Hepatocyte (in vitro differentiated cells): ENCODE data around the gene ATP6V1F. TPM values are rescaled to one million over a fixed set of nuclear protein-coding genes. Genes with fewer than 3 reads are reported as not detected.

ENCODE experiments used
- DNase-seq: peaks from one replicate; pipeline ENCODE4 v3.0.0-alpha.2; 2016; ENCODE audit warnings: low spot score
- H2AFZ ChIP-seq: fragments of 200-600 bp; sonication (generic); 2 replicates; pipeline ENCODE4 v1.6.0; 2016; ENCODE audit warnings: antibody characterized with exemption, mild to moderate bottlenecking
- H3K27ac ChIP-seq: fragments of 200-600 bp; sonication (generic); 2 replicates; pipeline ENCODE4 v1.5.1; 2016; ENCODE audit warnings: mild to moderate bottlenecking
- H3K27me3 ChIP-seq: fragments of 200-600 bp; sonication (generic); 2 replicates; pipeline ENCODE4 v1.6.1; 2016
- H3K36me3 ChIP-seq: fragments of 200-600 bp; sonication (generic); replicated peaks from 2 replicates; pipeline ENCODE4 v1.5.1; 2016; ENCODE audit warnings: low read depth; ENCODE audit not compliant: insufficient read depth
- H3K4me1 ChIP-seq: fragments of 200-600 bp; sonication (generic); 2 replicates; pipeline ENCODE4 v1.5.1; 2016; ENCODE audit warnings: mild to moderate bottlenecking, moderate library complexity; ENCODE audit not compliant: insufficient read depth
- H3K4me2 ChIP-seq: fragments of 200-600 bp; sonication (generic); 2 replicates; pipeline ENCODE4 v1.6.0; 2016
- H3K4me3 ChIP-seq: fragments of 200-600 bp; sonication (generic); 2 replicates; pipeline ENCODE4 v1.5.1; 2016; ENCODE audit warnings: mild to moderate bottlenecking
- H3K79me2 ChIP-seq: fragments of 200-600 bp; sonication (generic); 2 replicates; pipeline ENCODE4 v1.6.0; 2017; ENCODE audit warnings: mild to moderate bottlenecking
- H3K9me2 ChIP-seq: fragments of 200-600 bp; sonication (generic); replicated peaks from 2 replicates; pipeline ENCODE4 v1.6.0; 2017; ENCODE audit warnings: mild to moderate bottlenecking; ENCODE audit not compliant: insufficient read depth
- H3K9me3 ChIP-seq: fragments of 200-600 bp; sonication (generic); 2 replicates; pipeline ENCODE4 v1.5.1; 2016; ENCODE audit warnings: low read depth, mild to moderate bottlenecking
- H4K20me1 ChIP-seq: fragments of 200-600 bp; sonication (generic); 2 replicates; pipeline ENCODE4 v1.6.0; 2016; ENCODE audit warnings: mild to moderate bottlenecking; ENCODE audit not compliant: insufficient read depth, poor library complexity, severe bottlenecking
- CTCF ChIP-seq: fragments of 200-600 bp; sonication (generic); IDR thresholded peaks from 2 replicates; pipeline ENCODE4 v1.5.1; 2016; ENCODE audit warnings: antibody characterized with exemption, mild to moderate bottlenecking; ENCODE audit not compliant: poor library complexity
- EZH2 ChIP-seq: fragments of 200-600 bp; sonication (generic); IDR thresholded peaks from 2 replicates; pipeline ENCODE4 v1.6.1; 2016; ENCODE audit warnings: antibody characterized with exemption, mild to moderate bottlenecking, borderline replicate concordance
- EZH2phosphoT487 ChIP-seq: fragments of 200-600 bp; sonication (generic); IDR thresholded peaks from one replicate; pipeline ENCODE4 v1.6.1; 2018; ENCODE audit warnings: antibody characterized with exemption, mild to moderate bottlenecking, low read depth, moderate library complexity; ENCODE audit not compliant: unreplicated experiment, severe bottlenecking
- WGBS: methylation state at CpG from one replicate; pipeline ENCODE4 v1.1.6; 2016; ENCODE audit warnings: low lambda C conversion rate; ENCODE audit errors: missing lambda C conversion rate; 5-methylcytosine and 5-hydroxymethylcytosine counted together
- polyA plus RNA-seq: library from polyadenylated mRNA; unstranded; fragments of >200 nt; fragmentation: Nextera tagmentation; extraction: Ambion mirVana; gene quantifications from 2 replicates; pipeline ENCODE4 v1.2.1, GENCODE V29; 2016
- total RNA-seq: library from RNA; depleted of rRNA; stranded (reverse); fragments of >200 nt; gene quantifications from 2 replicates; pipeline ENCODE4 v1.2.3, GENCODE V29; 2014

The ATP6V1F gene
- total and polyA plus RNA-seq, 2 experiments from 2014 or later, result 184 to 422 TPM

GRCh38 chr7:128889121-128889520, 26.5 kb downstream of the ATP6V1F start:
- no peak overlapping the region for H3K4me3 ChIP-seq
- no peak overlapping the region for H3K4me2 ChIP-seq

GRCh38 chr7:128890306-128891109, 27.9 kb downstream of the ATP6V1F start:
- DNase-seq, result peak; percentile 51
- no peaks in the 10 kb centered on the region for H3K9me2 ChIP-seq
- 52% methylated on average over 15 of the region's 67 CpGs for WGBS
- no peak overlapping the region for H3K27ac ChIP-seq
- H3K4me3 ChIP-seq, result no peak overlapping the region
- no peaks in the 10 kb centered on the region for H3K4me1 ChIP-seq
- H2AFZ ChIP-seq, result no peak overlapping the region
- peaks cover 5% of the 10 kb centered on the region for H3K27me3 ChIP-seq
- peak overlapping the region; percentile 82 for H3K4me2 ChIP-seq
- H3K79me2 ChIP-seq, result no peaks in the 10 kb centered on the region
- no peak for TF ChIP-seq CTCF
- no peak for TF ChIP-seq EZH2
- no peak for TF ChIP-seq EZH2phosphoT487
- no peaks in the 10 kb centered on the region for H3K9me3 ChIP-seq
- H4K20me1 ChIP-seq, result no peaks in the 10 kb centered on the region
- H3K36me3 ChIP-seq, result no peaks in the 10 kb centered on the region

More at GRCh38 chr7:128889121-128889520, 26.5 kb downstream of the ATP6V1F start:
- WGBS, result 61% methylated on average over 7 of the region's 8 CpGs
- H2AFZ ChIP-seq, result no peak overlapping the region
- H3K9me2 ChIP-seq, result no peaks in the 10 kb centered on the region
- TF ChIP-seq EZH2 (no peak), CTCF (no peak), EZH2phosphoT487 (no peak)
- no peaks in the 10 kb centered on the region for H3K79me2 ChIP-seq
- H4K20me1 ChIP-seq, result no peaks in the 10 kb centered on the region
- H3K27me3 ChIP-seq, result peaks cover 5% of the 10 kb centered on the region
- no peaks in the 10 kb centered on the region for H3K4me1 ChIP-seq
- H3K9me3 ChIP-seq, result no peaks in the 10 kb centered on the region
- H3K27ac ChIP-seq, result no peak overlapping the region
- no peaks in the 10 kb centered on the region for H3K36me3 ChIP-seq
- DNase-seq, result no peak

GRCh38 chr7:128891110-128891941, 28.7 kb downstream of the ATP6V1F start:
- Histone ChIP-seq H3K9me2 (no peaks in the 10 kb centered on the region), H3K27ac (no peak overlapping the region)
- 74% methylated on average over 9 of the region's 41 CpGs for WGBS

More at GRCh38 chr7:128891110-128891941, 28.7 kb downstream of the ATP6V1F start:
- no peaks in the 10 kb centered on the region for H4K20me1 ChIP-seq
- peaks cover 5% of the 10 kb centered on the region for H3K27me3 ChIP-seq
- H3K4me2 ChIP-seq, result peak overlapping the region; percentile 82
- DNase-seq, result peak; percentile 41
- H3K4me3 ChIP-seq, result no peak overlapping the region
- H3K79me2 ChIP-seq, result no peaks in the 10 kb centered on the region
- H3K36me3 ChIP-seq, result no peaks in the 10 kb centered on the region
- H2AFZ ChIP-seq, result no peak overlapping the region
- H3K4me1 ChIP-seq, result no peaks in the 10 kb centered on the region
- no peaks in the 10 kb centered on the region for H3K9me3 ChIP-seq
- TF ChIP-seq EZH2phosphoT487, result no peak
- TF ChIP-seq CTCF, result no peak
- no peak for TF ChIP-seq EZH2
